K562 (cell line): ENCODE results near the gene AIDA. TPM values are rescaled to one million over a fixed set of nuclear protein-coding genes. Genes with fewer than 3 reads are reported as not detected.
A peak's percentile ranks its signal among the peaks of the same experiment; 100 is the strongest.

Experiments used
- HMGN3 ChIP-seq: IDR thresholded peaks from 2 replicates; pipeline ENCODE4 v1.6.1; 2011; ENCODE audit warnings: borderline replicate concordance, low read depth, mild to moderate bottlenecking, mixed read lengths, low read length; ENCODE audit not compliant: insufficient read length; ENCODE audit errors: extremely low read depth
- JUNB ChIP-seq: fragments of 450-650 bp; formaldehyde crosslinking; conservative IDR thresholded peaks from 2 replicates; pipeline ENCODE4 v1.4.0; 2020; ENCODE audit warnings: mild to moderate bottlenecking
- LEF1 ChIP-seq: fragments of 450-650 bp; IDR thresholded peaks from 2 replicates; pipeline ENCODE4 v1.6.1; 2016; ENCODE audit warnings: mild to moderate bottlenecking
- POLR3G ChIP-seq: IDR thresholded peaks from 2 replicates; pipeline ENCODE4 v1.6.1; 2011; ENCODE audit not compliant: insufficient read length, insufficient replicate concordance; ENCODE audit errors: extremely low read depth
- PRDM10 ChIP-seq: fragments of 450-650 bp; IDR thresholded peaks from 2 replicates; pipeline ENCODE4 v1.6.1; 2018; ENCODE audit not compliant: partially characterized antibody
- RBFOX2 ChIP-seq: fragments of 200-400 bp; formaldehyde crosslinking; IDR thresholded peaks from 2 replicates; pipeline ENCODE4 v1.6.1; 2017; ENCODE audit warnings: low read depth, mild to moderate bottlenecking, low read length, moderate library complexity
- SFPQ ChIP-seq: fragments of 200-400 bp; formaldehyde crosslinking; IDR thresholded peaks from 2 replicates; pipeline ENCODE4 v1.6.1; 2017; ENCODE audit warnings: mild to moderate bottlenecking, low read depth, low read length, moderate library complexity
- TEAD4 ChIP-seq, 2 experiments: sonication (generic) in 1 of 2; formaldehyde crosslinking in 1 of 2; IDR thresholded peaks; 2 replicates each; pipeline versions ENCODE4 v1.6.1 to v1.8.0; 2012 to 2022; ENCODE audit warnings: borderline replicate concordance in 1 of 2, inconsistent platforms in 1 of 2, low read length in 1 of 2, mild to moderate bottlenecking in 1 of 2, missing genetic modification reagents in 1 of 2
- ZNF124 ChIP-seq: sonication (generic); formaldehyde crosslinking; IDR thresholded peaks from 2 replicates; pipeline ENCODE4 v1.8.1; 2022; ENCODE audit warnings: missing genetic modification reagents
- ZNF174 ChIP-seq: fragments of 250-450 bp; sonication (Bioruptor Pico); IDR thresholded peaks from 2 replicates; pipeline ENCODE4 v1.4.0; 2020; ENCODE audit warnings: mild to moderate bottlenecking
- ZNF507 ChIP-seq: conservative IDR thresholded peaks from 2 replicates; pipeline ENCODE4 v1.6.1; 2017; ENCODE audit warnings: missing genetic modification characterization, missing compliant biosample characterization
- ZNF76 ChIP-seq: fragments of 250-450 bp; sonication (Bioruptor Pico); IDR thresholded peaks from 2 replicates; pipeline ENCODE4 v1.4.0; 2020; ENCODE audit warnings: mild to moderate bottlenecking, moderate library complexity, borderline replicate concordance
- ZNF764 ChIP-seq: fragments of 250-450 bp; sonication (Bioruptor Pico); IDR thresholded peaks from 2 replicates; pipeline ENCODE4 v1.4.0; 2020; ENCODE audit warnings: low read depth, mild to moderate bottlenecking, moderate library complexity
- ZNF79 ChIP-seq: fragments of 250-450 bp; sonication (Bioruptor Pico); IDR thresholded peaks from 2 replicates; pipeline ENCODE4 v1.4.0; 2020; ENCODE audit warnings: low read depth, mild to moderate bottlenecking, moderate library complexity
- polyA plus RNA-seq, 8 experiments: library from polyadenylated mRNA; depleted of rRNA in 4 of 8; stranded (reverse) in 5 of 8; unstranded in 3 of 8; fragments of >200 nt; fragmentation: Nextera tagmentation in 2 of 8; fragmentation: Illumina TruSeq in 1 of 8; extraction: Ambion mirVana in 2 of 8; extraction: Trizol in 1 of 8; gene quantifications; 2 replicates each; pipeline versions ENCODE4 v1.2.1 to v1.2.3, GENCODE V29; 2011 to 2014; ENCODE audit warnings: inconsistent platforms in 1 of 8, missing spikeins in 1 of 8
- total RNA-seq, 7 experiments: library from RNA; depleted of rRNA in 6 of 7; stranded (reverse); fragments of >200 nt in 6 of 7; fragmentation: Illumina TruSeq in 2 of 7; extraction: Trizol in 2 of 7; gene quantifications; 2 replicates each; pipeline versions ENCODE4 v1.2.1 to v1.2.3, GENCODE V29; 2011 to 2021; ENCODE audit warnings: low replicate concordance in 1 of 7
- TF ChIP-seq, protein P1 (sequence below): fragments of 450-650 bp; formaldehyde crosslinking; IDR thresholded peaks from 2 replicates; pipeline ENCODE4 v1.4.0; 2022; ENCODE audit warnings: missing genetic modification characterization
- TF ChIP-seq, protein P2 (sequence below): fragments of 450-650 bp; formaldehyde crosslinking; IDR thresholded peaks from 2 replicates; pipeline ENCODE4 v1.4.0; 2020; ENCODE audit warnings: mild to moderate bottlenecking, mixed read lengths
- TF ChIP-seq, protein P3 (sequence below): fragments of 450-650 bp; formaldehyde crosslinking; IDR thresholded peaks from 2 replicates; pipeline ENCODE4 v1.4.0; 2020; ENCODE audit warnings: mild to moderate bottlenecking, moderate library complexity

The AIDA gene
- total and polyA plus RNA-seq, 9 of the 15 experiments (the other 6 are each of a cell fraction or from before 2014, with no cell fraction given) = 18.2 to 77.9 (median 24.9) TPM

GRCh38 chr1:222709700-222710153, 2.6 kb downstream of the AIDA start (continued):
- TF ChIP-seq ZNF79 (CRISPR knock-in tag) (no peak), LEF1 (0 out of 2 replicates have a peak, but pooled peaks have one; percentile 24), ZNF124 (no peak), HMGN3 (peak; percentile 75), ZNF764 (CRISPR knock-in tag) (no peak), POLR3G (no peak), TEAD4 (IDR thresholded peaks at IDR 0.05; ENCODE audit: low read length) (peak; percentile 98), TEAD4 (CRISPR knock-in tag; IDR thresholded peaks at IDR 0.05; ENCODE audit: borderline replicate concordance) (no peak), RBFOX2 (no peak), SFPQ (no peak), ZNF76 (CRISPR knock-in tag) (0 out of 2 replicates have a peak, but pooled peaks have one; percentile 23), ZNF507 (tag) (no peak), ZNF174 (CRISPR knock-in tag) (no peak), PRDM10 (peak; percentile 43), JUNB (CRISPR knock-in tag) (no peak)
- TF ChIP-seq, protein P1, sequence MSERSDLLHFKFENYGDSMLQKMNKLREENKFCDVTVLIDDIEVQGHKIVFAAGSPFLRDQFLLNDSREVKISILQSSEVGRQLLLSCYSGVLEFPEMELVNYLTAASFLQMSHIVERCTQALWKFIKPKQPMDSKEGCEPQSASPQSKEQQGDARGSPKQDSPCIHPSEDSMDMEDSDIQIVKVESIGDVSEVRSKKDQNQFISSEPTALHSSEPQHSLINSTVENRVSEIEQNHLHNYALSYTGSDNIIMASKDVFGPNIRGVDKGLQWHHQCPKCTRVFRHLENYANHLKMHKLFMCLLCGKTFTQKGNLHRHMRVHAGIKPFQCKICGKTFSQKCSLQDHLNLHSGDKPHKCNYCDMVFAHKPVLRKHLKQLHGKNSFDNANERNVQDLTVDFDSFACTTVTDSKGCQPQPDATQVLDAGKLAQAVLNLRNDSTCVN (CRISPR knock-in tag) = no peak
- TF ChIP-seq, protein P2, sequence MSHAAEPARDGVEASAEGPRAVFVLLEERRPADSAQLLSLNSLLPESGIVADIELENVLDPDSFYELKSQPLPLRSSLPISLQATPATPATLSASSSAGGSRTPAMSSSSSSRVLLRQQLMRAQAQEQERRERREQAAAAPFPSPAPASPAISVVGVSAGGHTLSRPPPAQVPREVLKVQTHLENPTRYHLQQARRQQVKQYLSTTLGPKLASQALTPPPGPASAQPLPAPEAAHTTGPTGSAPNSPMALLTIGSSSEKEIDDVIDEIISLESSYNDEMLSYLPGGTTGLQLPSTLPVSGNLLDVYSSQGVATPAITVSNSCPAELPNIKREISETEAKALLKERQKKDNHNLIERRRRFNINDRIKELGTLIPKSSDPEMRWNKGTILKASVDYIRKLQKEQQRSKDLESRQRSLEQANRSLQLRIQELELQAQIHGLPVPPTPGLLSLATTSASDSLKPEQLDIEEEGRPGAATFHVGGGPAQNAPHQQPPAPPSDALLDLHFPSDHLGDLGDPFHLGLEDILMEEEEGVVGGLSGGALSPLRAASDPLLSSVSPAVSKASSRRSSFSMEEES = no peak
- TF ChIP-seq, protein P3, sequence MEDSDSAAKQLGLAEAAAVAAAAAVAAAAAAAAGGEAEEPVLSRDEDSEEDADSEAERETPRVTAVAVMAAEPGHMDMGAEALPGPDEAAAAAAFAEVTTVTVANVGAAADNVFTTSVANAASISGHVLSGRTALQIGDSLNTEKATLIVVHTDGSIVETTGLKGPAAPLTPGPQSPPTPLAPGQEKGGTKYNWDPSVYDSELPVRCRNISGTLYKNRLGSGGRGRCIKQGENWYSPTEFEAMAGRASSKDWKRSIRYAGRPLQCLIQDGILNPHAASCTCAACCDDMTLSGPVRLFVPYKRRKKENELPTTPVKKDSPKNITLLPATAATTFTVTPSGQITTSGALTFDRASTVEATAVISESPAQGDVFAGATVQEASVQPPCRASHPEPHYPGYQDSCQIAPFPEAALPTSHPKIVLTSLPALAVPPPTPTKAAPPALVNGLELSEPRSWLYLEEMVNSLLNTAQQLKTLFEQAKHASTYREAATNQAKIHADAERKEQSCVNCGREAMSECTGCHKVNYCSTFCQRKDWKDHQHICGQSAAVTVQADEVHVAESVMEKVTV (CRISPR knock-in tag) = no peak
